GM18517 (cell line): Measurements from ENCODE around the gene CYP4V2.

Source experiments
- ATAC-seq: cut with Tn5 transposase; IDR thresholded peaks from one replicate; pipeline ENCODE4 v1.9.1; 2021; ENCODE audit warnings: mild to moderate bottlenecking, moderate library complexity; ENCODE audit not compliant: unreplicated experiment

The CYP4V2 gene

DNA sequence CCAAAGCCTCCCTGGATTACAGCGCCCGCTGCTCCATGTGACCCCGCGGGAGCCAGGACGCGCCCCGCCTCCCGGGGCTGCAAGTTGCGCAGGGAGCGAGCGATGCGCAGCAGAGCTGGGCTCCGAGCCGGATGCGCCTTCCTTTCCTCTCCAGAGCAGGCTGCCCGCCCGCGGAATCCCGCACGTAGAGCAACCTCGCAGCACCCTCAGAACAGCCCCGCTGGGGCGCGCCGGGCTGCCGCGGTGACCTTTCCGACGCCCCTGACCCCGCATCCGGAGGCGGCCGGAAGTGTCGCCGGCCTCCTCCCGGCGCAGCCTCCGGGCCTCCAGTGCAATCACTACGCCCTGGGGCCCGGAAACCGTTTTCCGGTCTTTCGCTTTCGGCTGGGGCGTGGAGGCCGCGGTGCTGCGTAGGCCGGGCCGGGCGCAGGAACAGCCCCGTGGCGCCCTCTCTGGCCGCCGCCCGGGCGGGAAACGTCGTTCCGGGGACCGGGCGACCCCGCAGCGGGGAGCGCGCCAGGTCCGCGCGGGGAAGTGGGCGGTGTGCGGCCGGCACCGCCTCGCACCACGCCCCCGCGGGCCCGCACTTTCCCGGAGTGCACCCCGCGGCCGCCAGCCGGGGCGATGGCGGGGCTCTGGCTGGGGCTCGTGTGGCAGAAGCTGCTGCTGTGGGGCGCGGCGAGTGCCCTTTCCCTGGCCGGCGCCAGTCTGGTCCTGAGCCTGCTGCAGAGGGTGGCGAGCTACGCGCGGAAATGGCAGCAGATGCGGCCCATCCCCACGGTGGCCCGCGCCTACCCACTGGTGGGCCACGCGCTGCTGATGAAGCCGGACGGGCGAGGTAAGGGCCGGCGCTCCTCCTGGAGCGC lies at the start of gene CYP4V2:
CYP4V2 (plus strand) TSS at position 368 of the 866 bp plus-strand sequence; CDS start at position 625, 257 bp downstream.
- peak; percentile 82 for ATAC-seq

- ATAC-seq = peak; percentile 47
Measured at GRCh38 chr4:186144198-186144945, 47.0 kb upstream of the CYP4V2 start.

DNA sequence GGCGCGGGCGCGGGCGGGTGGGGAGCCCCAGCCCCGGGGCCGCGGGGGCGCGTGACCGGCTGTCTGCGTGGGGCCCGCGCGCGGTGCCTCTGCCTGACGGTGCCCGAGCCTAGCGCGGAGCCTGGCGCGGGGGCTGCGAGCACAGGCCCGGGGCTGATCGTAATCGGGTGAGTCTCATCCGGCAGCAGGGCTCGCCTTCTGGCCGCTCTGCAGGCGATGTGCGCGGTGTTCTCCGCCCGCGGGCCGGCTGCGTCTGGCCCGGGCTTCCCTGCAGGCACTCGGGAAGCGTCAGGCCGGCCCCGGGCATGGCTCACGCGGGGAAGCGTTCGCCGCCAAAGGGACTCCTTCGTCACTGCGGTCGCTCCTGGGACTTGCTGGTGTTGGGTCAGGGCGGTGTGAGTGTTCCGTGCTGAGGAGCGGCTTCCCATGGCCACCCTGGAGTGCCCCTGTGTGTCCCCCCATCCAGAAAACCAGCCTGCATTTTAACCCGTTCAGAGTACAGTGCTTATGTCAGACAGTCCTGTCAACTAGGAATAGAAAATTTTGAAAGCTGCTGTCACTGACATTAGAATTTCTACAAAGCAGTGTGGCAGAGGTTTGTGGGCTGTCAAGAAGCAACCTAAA lies 46.3 kb upstream of the CYP4V2 start:
- peak; percentile 51 for ATAC-seq

DNA sequence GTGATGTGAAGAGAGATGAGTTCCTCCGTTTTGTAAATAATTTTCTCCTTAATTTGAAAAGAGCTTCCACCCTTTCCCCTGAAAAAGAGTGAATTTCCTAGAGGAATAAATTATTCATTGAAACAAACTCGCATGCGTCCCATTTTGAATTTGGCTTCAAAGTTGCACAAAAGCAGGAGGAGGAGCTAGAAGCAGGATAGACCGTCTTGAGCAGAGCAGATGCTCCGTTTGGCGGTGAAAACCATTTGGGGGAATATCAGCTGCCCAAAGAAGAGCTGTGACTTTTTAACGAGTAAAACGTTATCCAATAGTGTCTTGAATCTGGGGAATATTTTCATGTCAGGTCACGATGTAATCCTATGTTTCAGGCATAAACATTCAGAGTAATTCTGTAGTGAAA lies 44.9 kb upstream of the CYP4V2 start:
- no peak for ATAC-seq

DNA sequence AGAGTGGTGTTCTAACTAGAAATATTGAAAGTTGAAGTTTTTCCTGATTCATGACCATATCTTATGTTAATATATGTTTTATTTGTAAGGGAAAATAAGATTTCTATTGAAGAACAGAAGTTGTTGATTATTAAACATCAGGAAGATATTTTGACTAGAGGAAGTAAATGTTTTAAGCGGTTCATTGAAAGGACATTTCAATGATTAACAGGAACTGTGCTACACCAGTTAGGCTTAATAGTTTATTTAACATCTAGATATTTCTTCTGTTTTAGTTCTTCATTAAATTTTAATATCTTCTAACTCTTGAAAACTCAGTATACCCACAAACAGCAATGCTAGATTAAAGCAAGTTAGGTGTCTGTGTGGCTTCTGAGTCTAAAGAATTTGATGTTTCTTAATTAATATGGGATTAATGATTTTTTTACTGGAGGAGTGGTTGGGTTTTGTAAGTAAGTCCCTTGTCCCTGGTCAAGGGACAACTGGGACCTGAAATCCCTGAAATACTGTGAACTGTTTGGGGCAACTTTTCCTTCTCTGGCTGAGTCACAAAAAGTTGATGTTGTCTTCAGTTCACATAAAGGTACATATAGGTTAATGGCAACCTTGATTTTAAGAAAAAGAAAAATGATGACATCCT lies 42.9 kb upstream of the CYP4V2 start:
- no peak for ATAC-seq

GRCh38 chr4:186149872-186150271 lies 41.5 kb upstream of the CYP4V2 start:
- ATAC-seq = no peak

- no peak for ATAC-seq
Measured at GRCh38 chr4:186150926-186151325, 40.4 kb upstream of the CYP4V2 start.

GRCh38 chr4:186151499-186151898 lies 39.9 kb upstream of the CYP4V2 start:
- no peak for ATAC-seq

DNA sequence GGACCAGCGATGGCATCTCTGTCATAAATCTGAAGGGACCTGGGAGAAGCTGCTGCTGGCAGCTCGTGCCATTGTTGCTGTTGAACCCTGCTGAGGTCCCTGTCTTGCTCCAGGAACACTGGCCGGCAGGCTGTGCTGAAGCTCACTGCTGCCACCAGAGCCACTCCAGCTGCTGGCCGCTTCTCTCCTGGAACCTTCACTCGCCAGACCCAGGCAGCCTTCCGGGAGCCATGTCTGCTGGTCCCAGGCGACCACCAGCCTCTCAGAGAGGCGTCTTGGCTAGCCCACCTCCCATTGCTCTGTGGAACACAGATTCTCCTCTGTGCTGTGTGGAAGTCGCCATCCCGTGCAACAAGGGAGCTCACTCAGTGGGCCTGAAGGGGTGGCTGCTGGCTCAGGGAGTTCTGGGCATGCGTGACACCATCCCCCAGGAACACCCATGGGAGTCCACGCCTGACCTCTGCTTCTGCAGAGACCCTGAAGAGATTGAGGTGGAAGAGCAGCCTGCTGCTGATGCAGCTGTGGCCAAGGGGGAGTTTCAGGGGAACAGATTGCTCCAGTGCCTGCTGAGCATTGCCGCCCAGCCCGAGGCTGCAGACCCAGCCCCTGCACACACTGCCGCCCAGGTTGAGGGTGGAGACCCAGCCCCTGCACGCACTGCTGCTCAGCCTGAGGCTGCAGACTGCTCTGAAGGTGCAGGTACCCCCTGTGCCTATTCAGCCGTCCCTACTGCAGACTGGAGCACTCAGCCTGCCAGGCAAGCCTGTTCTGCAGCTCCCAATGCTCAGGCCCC lies 33.1 kb upstream of the CYP4V2 start:
- no peak for ATAC-seq

DNA sequence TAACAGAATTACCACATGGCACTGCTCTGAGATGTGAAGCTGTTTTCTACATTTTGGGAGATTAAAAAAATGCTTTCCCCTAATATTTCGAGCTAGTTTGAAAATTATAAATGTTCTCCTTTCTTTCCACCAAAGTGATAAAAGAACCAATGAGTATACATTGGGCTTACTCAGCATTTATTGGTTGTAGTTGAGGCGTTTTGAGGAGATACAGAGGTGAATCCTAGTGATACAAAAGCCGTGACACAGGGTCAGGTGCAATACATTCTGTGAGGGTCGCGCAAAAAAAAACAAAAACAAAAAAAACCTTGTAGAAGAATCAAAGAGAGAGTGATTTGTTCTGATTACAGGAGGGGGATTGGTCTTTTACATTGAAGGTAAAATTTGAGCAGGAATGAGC lies 32.4 kb upstream of the CYP4V2 start:
- no peak for ATAC-seq

DNA sequence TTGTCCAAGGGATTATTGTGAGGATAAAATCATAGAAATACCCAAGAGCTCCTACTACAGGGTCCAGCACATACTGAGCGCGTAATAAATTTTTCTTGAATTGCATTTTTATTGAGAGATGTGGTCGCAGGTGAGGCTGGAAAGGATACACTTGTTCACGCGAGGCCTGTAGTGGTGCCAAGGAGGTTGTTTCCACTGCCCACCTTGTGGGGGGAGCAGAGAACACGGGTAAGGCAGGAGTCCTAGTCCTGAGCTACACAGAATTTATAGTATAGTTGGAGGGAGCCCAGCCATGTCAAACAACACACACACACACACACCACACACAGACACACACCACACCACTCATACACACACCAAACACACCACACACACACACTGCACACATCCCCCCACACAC lies 31.8 kb upstream of the CYP4V2 start:
- ATAC-seq = no peak

- peak; percentile 99 for ATAC-seq
Measured at GRCh38 chr4:186161138-186161537, 30.2 kb upstream of the CYP4V2 start.

- ATAC-seq = no peak
Measured at GRCh38 chr4:186166852-186167512, 24.4 kb upstream of the CYP4V2 start.

GRCh38 chr4:186167605-186168004 lies 23.8 kb upstream of the CYP4V2 start:
- no peak for ATAC-seq

DNA sequence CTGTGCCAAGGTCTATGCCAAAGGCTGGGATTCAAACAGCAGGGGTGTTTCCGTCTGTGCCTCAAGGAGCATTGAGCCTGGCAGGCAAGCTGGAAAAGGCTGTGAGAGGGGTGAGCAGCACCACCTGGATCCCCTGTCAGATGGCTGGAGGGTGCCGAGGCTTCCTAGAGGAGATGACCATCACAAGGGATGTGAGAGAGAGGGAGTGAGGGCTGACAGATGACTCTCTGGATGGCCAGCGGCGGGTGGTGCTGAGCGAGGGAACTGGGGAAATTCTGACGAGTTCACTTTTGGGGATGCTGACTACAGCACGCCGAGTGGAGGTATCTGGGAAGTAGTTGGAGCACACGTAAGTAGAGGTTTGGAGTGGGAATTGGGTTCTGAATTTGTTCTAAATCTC lies 22.6 kb upstream of the CYP4V2 start:
- no peak for ATAC-seq

GRCh38 chr4:186169333-186169944 lies 21.9 kb upstream of the CYP4V2 start:
- ATAC-seq = no peak

GRCh38 chr4:186169945-186170802 lies 21.2 kb upstream of the CYP4V2 start:
- ATAC-seq = no peak

GRCh38 chr4:186170966-186171365 lies 20.4 kb upstream of the CYP4V2 start:
- ATAC-seq = no peak
